ENCODE results near the gene TRIM24.

TRIM24 gene

DNA sequence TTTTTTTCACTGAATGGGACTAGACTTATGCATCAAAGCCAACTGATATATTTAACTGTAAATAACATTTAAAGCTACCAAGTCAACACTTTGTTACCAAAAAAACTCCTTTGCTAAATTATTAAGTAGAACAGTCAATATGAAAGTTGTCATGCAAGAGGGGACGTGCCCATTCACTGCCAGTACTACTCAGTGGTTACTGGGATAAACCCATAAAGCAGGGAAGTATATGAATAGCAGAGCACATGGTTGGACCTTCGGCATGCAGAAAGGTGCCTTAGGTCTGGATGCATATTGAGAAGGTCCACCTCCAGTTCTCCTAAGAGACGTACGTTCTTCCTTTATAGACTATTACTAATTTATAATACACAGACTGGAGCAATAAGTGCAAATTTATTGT lies 121.0 kb downstream of the TRIM24 start:
- no peak for DNase-seq

DNA sequence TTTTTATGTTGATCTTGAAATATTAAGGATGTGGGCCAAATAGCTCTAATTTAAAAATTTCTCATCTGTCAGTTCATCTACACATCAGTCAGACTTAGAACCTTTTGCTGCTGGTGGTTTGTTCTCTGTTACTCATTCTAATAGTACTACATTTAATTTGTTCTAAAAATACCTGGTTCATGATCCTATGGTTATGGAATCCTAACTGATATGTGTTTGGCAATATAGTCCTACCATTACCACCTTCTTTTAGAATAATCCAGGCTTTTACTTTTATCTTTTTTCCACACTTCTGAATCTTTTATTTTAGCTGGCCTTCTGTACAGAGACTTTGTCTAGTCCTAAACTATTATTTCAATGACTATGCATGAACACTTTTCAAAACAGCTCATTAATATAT lies 124.2 kb downstream of the TRIM24 start:
- DNase-seq = no peak

DNA sequence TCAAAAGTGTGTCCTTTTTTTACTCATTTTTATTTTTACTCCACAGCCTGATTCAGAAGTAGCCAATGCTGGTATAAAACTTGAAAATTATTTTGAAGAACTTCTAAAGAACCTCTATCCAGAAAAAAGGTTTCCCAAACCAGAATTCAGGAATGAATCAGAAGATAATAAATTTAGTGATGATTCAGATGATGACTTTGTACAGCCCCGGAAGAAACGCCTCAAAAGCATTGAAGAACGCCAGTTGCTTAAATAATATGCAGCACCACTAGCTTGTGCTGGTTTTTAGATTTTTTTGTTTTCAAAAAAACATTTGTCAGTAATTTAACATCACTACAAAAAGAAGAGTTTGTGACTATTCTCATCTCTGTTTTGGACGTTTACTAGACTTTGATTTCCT lies 124.6 kb downstream of the TRIM24 start:
- DNase-seq = no peak

DNA sequence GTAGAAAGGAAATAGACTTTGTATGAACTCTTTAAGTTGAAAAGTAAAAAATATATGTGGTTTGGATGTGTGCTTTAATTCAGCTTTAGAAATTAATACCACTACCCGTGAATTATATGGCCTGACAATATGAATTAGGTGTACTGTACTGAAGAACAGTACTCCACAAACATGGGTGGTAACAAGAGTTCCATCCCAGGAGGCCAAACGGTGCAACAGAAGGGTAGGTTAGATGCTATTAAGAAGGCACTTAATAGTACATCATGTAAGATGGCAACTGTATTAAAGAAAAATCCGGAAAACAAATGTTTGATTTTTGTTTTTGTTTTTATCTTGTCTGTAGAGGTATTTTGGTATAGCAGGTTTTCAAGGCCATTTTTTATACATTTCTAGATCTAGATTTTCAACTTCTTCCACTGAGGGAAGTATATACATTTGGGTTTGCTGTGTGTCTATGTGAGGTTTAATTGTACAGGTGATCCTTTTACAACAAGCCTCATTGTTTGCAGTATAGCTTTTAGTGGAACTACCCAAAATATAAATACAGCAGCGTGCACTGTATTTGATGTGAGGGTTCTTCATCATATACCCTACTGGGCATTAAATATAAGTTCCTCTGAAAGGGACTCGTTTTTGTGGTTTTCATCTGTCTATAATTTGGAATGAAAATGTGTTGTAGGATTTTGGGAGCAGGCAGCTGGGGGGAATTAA lies 125.4 kb downstream of the TRIM24 start:
- DNase-seq = no peak

DNA sequence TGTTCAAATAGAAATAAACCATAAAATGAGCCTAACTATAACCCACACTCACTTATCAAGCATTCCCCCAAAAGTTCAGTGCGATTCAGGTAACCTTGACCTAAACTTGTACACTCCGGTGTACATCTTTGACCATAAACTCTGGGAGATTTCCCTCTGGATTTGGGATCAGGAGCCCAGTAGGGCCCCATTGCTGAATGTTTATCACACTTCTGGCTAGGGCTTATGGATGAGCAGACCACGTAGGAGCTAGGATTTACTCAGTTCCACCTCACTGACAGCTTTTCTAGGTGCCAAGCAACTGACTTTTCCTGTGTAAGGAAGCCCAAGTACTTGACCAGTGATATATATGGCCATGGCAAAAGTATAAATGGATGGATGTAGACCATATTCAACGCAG lies 127.4 kb downstream of the TRIM24 start:
- no peak for DNase-seq

DNA sequence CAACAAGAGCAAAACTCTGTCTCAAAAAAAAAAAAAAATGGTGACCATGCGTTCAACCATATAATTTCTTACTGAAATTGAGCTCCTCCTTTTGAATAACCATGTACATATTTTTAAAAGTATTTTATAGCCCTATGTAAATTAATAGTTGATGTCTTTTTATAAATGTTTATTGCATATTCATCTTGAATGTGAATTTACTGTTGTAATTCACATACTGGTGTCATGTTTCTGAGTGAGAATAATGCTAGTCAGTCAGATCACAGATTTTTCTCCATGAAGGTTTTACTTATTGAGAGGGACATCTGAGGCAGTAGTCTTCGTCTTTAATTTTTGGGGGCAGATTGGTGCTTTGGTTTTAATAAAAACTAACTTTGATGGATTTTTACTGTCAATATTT lies 128.9 kb downstream of the TRIM24 start:
- DNase-seq = no peak

DNA sequence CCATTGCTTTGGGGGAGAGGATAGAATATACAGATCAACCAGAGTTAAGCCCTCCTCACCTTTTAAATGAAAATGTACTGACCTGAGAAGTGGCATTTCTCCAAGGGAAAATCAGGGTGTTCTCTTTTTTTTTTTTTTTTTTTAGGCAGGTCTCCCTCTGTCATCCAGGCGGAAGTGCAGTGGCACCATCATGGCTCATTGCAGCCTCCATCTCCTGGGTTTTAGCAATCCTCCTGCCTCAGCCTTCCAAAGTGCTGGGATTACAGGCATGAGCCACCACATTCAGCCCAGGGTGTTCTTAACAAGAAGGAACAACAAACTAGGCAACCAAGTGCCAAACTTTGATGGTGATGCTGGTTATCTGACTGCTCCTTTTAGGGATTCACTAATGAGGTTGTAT lies 130.1 kb downstream of the TRIM24 start:
- no peak for DNase-seq

DNA sequence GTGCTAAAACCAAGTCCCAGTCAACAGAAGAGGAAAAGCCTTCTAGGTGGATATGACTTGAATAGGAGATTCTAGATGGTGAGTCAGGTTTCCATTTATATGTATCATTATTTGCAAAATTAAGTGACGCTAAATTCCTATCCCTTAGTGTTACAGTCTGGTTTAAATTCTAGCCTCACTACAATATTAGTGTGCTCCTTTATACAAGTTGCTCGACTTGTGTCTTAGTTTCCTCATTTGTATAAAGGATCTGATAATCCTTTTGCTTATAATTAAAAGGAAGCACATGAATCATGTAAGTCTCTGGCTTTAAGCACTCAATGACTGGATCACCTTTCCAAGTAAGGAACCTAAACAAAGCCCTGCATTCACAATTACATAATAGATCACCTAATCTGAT lies 135.4 kb downstream of the TRIM24 start:
- no peak for DNase-seq

DNA sequence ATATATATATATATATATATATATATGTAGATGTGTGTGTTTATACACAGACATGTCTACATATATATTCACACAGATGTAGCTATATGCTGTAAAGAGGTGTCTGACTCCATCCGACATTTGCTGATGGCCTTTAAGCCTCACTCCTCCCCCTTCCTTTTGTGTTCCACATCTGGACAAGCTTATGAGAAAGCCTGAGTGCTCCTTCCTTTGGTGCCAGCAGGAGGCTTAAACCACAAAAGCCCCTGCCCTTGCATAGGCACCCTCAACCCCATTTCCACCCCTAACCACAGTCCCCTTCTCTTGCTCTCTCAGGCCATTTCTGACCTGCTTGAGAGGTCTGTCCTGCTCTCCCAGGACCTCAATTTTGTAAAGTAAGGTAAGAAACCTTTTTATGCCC lies 142.4 kb downstream of the TRIM24 start:
- no peak for DNase-seq

DNA sequence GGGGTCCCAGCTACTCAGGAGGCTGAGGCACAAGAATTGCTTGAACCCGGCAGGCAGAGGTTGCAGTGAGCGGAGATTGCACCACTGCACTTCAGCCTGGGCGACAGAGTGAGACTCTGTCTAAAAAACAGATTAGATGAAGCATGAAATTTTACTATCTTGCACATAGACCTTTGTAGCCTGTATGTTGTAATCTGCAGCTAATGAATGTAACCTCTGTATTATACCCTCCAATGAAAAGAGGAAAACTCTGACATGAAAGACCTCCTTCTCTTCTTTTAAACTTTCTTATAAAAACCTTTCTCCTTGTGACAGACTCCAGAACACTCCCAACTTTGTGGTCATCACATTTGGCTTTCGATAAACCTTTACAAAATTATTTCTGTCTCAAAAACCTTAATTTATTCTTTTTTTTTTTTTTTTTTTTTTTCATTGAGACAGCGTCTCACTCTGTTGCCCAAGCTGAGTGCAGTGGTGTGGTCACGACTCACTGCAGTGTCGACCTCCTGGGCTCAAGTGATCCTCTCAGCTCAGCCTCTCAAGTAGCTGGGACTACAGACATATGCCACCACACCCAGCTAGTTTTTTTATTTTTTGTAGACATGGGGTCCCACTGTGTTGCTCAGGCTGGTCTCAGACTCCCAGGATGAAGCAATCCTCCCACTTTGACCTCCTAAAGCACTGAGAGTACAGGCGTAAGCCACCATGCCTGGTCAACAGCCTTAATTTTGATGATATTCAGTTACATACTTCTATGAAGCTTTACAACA lies 143.7 kb downstream of the TRIM24 start:
- DNase-seq = no peak

DNA sequence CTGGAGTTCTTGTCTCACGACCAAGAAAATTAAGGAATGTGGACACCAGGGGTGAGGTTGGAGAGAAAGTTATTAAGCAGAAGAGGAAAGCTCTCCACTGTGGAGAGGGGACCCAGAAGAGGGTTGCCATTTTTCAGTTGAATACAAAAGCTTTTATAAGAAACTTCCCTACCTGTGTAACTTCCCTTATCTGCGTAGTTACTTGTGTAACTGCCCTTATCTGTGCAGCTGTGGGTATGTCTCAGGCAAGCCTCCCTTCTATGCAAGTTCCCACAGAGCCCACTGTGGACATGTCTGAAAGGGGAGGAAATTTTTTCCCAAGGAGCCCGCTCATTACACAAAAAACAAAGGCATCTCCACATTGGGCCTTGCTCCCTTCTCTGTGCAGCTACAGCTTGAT lies 146.2 kb downstream of the TRIM24 start:
- DNase-seq = no peak

DNA sequence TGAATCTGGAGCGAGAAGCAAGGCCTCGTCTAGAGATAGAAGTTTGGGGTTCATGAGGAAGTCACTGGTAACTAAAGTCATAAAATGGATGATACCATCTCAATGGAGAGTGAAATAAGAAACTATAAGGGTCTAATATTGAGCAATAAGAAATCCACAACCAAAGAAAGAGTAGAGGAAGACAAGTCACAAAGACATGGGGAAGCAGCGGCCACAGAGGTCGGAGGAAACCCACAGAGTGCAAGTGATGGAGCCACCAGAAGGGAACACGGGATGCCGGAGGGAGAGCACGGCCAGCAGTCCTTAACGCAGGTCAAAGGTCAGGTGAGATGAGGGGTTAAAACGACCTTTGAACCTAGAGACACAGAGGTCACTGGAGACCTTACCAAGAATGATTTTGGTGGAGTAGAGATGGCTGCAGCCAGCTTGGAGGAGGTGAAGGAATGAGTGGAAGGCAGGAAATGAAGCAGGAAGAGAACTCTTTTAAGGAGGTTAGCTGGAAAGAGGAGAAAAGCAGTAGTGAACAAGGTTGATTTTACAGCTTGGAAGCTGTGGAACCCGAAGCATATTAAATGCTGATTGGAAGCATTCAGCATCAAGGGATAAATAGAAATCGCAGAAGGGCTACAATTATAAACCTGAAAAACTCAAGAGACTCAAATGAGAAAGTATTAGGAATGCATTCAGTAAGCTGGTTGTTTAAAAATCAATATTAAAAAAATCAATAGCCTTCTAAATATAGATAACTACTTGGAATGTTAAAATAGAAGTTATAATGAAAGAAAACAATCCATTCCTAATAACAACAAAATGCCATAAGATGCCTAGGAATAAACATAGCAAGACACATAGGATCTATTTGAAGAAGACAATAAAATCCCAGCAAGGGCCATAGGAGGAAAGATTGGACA lies 147.4 kb downstream of the TRIM24 start:
- DNase-seq = no peak

DNA sequence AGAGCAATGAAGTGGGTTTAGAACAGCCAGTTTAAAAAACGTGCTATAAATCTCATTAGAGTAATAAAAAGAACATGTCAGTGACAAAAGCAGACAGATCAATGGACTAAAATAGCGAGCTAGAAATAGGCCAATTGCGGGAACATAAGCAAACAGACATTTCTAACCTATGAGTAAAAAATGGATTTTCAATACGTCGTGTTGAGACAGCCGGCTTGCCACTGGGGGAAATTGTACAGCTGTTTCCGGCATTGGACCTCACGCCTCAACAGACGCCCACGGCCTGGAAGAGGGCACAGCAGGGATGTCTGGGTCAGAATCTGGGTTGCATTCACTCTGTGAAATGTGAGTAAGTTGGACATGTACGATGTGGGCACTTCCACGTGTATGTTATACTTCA lies 148.2 kb downstream of the TRIM24 start:
- DNase-seq = peak in 1 of 2 donors; percentile 15

DNA sequence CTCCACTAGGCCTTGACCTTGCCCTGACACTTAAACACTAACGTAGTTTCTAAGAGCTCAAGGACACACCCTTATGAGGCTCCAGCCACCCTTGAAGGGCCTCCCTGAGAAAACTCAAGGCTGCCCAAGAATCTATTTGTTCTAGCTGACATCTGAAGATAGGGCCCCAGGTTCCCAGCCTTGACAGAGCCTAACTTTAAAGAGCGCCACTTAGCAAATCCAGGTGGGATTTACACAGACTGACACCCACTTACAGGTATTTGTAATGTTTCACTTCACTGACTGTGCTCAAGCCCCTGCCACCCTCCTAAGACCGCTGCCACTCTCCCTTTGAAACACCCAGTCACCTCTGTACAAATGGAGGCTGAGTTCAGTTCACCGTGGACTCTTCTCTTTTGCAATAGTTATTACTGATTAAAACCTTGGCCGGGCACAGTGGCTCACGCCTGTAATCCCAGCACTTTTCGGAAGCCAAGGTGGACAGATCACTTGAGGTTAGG lies 150.7 kb downstream of the TRIM24 start:
- no peak for DNase-seq

DNA sequence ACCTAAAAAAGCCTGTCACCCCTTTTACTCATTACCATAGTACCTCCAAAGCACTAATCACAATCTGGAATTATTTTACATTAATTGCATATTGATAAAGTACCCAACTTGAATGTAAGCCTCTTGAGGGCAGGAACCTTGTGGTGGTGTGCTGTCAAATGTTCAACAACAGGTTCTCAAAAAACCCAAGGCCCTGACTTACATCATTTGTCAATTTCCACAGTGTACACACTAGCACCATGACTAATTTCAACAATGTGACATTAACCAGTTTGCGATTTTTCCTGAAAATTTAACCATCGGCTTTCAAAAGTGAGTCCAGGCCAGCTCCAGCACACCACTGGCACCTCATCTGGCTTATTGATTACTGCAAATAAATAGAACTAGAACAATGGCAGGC lies 153.6 kb downstream of the TRIM24 start:
- DNase-seq = no peak

DNA sequence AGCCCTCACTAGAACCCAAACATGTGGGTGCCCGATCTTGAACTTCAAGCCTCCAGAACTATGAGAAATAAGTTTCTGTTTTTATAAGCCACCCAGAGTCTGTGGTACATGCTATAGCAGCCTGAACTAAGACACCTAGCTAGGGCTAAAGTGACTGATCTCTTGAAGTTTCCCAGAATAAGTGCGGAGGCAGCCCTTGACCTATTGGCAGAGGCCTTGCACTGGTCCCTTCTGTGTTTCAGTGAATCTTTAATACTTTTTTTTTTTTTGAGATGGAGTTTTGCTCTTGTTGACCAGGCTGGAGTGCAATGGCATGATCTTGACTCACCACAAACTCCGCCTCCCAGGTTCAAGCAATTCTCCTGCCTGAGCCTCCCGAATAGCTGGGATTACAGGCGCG lies 156.0 kb downstream of the TRIM24 start:
- no peak for DNase-seq

DNA sequence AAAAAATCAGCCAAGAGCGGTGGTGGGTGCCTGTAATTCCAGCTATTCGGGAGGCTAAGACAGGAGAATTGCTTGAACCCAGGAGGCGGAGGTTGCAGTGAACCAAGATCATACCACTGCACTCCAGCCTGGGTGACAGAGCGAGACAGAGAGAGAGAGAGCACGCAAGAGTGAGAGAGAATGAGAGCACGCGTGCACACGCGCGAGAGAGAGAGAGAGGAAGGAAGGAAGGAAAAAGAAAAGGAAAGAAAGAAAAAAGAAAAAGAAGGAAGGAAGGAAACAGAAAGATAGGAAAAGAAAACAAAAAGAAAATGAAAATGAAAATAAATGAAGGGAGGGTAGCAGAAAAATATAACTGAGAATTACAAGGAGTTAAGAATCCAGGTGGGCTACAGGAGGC lies 158.4 kb downstream of the TRIM24 start:
- no peak for DNase-seq

DNA sequence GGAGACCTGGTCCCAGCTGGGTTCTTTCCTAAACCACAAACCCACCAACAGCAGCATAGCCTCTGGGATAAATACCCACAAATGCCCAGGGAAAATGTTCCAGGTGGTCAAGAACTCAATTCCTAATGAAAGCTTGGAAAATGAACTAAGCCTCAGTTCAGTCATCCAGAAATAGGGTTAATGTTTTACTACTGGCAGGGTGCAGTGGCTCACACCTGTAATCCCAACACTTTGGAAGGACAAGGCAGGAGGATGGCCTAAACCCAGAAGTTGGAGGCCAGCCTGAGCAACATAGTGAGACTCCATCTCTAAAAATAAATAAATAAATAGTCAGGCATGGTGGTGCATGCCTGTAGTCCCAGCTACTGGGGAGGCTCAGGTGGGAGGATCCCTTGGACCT lies 158.9 kb downstream of the TRIM24 start:
- DNase-seq = no peak

DNA sequence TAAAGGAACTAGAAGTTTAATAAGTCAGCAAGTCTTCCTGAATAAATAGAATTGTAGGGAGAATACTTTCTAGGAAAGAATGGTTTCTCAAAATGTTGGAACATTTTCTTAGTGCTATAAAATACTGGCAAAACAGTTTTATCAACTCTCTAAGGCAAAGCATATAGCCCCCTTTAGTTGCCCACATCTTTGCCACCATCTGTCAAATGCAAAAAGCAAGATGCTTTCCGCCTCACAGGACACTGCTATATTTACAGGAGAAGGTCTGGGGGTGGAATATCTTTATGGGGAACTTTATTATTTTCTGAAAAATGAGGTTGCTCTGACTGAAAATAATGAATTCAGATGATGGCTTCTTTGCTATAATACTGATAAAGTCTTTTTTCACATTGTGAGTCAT lies 162.8 kb downstream of the TRIM24 start:
- DNase-seq = no peak

DNA sequence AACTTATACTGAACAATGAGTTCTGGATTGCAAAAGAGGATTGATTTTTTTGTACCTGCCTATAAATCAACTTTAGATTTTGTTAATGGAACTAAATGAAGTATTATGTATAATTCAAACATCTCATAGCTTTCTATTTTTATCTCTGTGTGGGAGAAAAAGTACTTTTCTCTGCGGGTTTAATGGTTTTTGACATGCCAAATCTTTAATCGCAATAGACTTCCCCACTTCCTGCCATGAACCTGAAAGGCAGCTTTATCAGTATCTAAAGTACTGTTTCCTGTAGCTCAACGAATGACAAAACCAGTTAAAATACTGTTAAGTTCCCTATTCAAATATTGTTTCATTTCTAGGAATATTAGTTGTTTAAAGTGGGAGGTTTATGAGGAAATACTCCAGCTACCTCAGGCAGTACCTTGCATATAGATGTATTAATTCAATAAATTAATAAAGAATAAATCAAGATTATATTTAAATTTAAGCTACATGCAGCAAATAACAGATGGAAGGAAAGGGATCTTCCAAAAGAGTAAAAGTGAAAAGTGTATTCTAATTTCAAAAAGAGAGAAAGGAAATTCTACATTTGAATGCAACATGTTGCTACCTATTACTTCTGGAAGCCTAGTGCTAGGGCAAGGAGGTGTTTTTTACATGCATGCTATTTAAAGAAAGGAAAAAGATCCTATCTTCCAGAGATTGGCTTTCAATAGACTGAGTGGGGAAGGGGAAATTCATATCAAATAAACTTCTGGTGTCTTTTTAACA lies 165.2 kb downstream of the TRIM24 start:
- no peak for DNase-seq

DNA sequence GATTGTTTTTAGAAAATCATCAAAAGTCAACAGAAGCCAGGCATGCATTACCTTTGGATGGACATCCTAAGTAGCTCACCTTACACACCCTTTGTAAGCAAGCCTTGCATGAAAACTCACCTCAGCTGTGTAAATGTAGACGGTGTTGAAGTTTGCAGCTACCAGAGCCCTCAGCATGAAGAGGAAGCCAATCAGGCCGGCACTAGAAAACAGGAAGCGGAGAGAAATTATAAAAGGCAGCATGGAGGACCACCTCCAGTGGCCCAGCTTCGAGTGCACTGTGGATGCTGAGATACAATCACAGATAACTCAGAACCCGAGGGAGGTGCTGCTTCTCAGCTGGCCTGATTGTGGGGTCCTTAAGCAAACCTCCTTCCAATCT lies 165.8 kb downstream of the TRIM24 start:
- no peak for DNase-seq

DNA sequence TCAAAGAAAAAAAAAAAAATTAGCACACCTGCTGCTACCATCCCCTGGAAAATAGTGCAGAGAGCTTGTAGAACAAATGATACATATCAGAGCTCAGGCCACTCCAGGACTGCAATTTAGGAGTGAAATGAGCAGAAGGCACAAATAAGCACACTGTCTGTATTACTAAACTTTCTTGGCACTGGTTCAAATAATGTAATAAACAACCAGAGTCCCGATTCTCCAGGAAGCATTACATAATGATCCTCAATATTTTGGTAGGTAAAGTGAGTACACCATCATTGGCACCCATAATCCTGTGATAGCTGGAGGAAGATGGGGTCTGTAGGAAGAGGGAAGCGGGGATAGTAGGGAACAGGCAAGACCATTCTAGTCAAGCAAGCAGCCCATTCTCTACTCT lies 166.8 kb downstream of the TRIM24 start:
- no peak for DNase-seq

DNA sequence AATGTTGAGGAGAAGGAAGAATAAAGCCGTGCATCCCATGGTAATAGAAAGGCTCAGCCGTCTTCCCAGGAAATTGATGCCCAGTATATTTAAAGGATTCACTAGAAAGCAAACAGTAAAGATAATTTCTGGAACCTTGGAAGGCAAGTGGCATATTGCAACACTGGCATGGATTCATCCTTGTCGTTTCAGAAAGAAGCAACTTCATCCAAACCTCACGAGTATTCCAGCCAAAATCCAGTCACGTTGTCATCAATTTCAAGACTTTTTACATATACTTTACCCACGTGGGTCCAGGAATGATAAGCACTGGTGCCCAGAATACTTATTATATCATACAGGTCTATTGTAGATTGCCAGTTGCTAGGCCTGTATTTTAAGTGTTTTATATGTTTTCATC lies 167.3 kb downstream of the TRIM24 start:
- no peak for DNase-seq

All from stimulated activated CD4-positive, alpha-beta T cell treated with anti-CD3 and anti-CD28 coated beads, Interleukin-2, amount 100 ng/mL, for 48 hours (primary cell).